Common myeloid progenitor, CD34-positive (primary cell): ENCODE measurements around the gene SUGCT.
"Not testable (repeated sequence)": the region's sequence is repeated elsewhere in the genome, so short reads cannot be mapped to it uniquely, and the experiment has no call there.

Experiments used
- CTCF ChIA-PET: fragments of 350-600 bp; sonication (Branson Sonifier 250); formaldehyde crosslinking; loops from one replicate; lab custom pipeline; 2021; ENCODE audit warnings: antibody characterized with exemption; lab: Charles Lee
- POLR2A ChIA-PET: fragments of 350-600 bp; sonication (Branson Sonifier 250); formaldehyde crosslinking; loops from one replicate; lab custom pipeline; 2021; ENCODE audit warnings: antibody characterized with exemption; lab: Charles Lee
- DNase-seq, 3 donors: peaks; one replicate each; pipeline versions ENCODE4 v3.0.0 to v3.0.0-alpha.2; 2013
- H3K27ac ChIP-seq, 2 experiments: 1 replicate in 1 of 2; 2 replicates in 1 of 2; pipeline ENCODE4 v1.7.0; 2013; ENCODE audit warnings: inconsistent platforms in 2 of 2, low read length in 2 of 2, mild to moderate bottlenecking in 2 of 2, low read depth in 1 of 2, moderate library complexity in 1 of 2; ENCODE audit not compliant: severe bottlenecking in 2 of 2, insufficient read depth in 1 of 2, poor library complexity in 1 of 2
- H3K27me3 ChIP-seq, 5 experiments: replicated peaks in 2 of 5; 1 replicate in 3 of 5; 2 replicates in 2 of 5; pipeline versions ENCODE4 v1.6.1 to v1.7.0; 2013; ENCODE audit warnings: low read length in 4 of 5, mild to moderate bottlenecking in 2 of 5, moderate library complexity in 2 of 5, inconsistent platforms in 1 of 5; ENCODE audit not compliant: insufficient read depth in 5 of 5, control insufficient read depth in 4 of 5
- H3K36me3 ChIP-seq, 4 experiments: 1 replicate in 2 of 4; 2 replicates in 2 of 4; pipeline versions ENCODE4 v1.6.1 to v1.7.0; 2013; ENCODE audit warnings: low read length in 3 of 4, control low read depth in 1 of 4, mild to moderate bottlenecking in 1 of 4; ENCODE audit not compliant: control insufficient read depth in 4 of 4, insufficient read depth in 4 of 4
- H3K4me1 ChIP-seq, 4 experiments: 1 replicate in 3 of 4; 2 replicates in 1 of 4; pipeline versions ENCODE4 v1.6.1 to v1.7.1; 2013; ENCODE audit warnings: low read length in 3 of 4, mild to moderate bottlenecking in 3 of 4, control low read depth in 1 of 4, inconsistent platforms in 1 of 4, moderate library complexity in 1 of 4; ENCODE audit not compliant: control insufficient read depth in 4 of 4, insufficient read depth in 4 of 4; ENCODE audit errors: control extremely low read depth in 1 of 4
- H3K4me3 ChIP-seq, 7 experiments: 1 replicate in 4 of 7; 2 replicates in 3 of 7; pipeline versions ENCODE4 v1.5.1 to v1.7.0; 2013; ENCODE audit warnings: mild to moderate bottlenecking in 7 of 7, low read length in 6 of 7, moderate library complexity in 6 of 7, inconsistent platforms in 2 of 7, low read depth in 2 of 7, control low read depth in 1 of 7; ENCODE audit not compliant: insufficient read depth in 4 of 7, control insufficient read depth in 1 of 7; ENCODE audit errors: extremely low read depth in 1 of 7
- H3K9me3 ChIP-seq, 5 experiments: 1 replicate in 4 of 5; 2 replicates in 1 of 5; pipeline versions ENCODE4 v1.6.1 to v1.7.1; 2013; ENCODE audit warnings: low read length in 4 of 5, mild to moderate bottlenecking in 2 of 5, inconsistent platforms in 1 of 5, low read depth in 1 of 5, moderate library complexity in 1 of 5; ENCODE audit not compliant: control insufficient read depth in 4 of 5, insufficient read depth in 2 of 5; ENCODE audit errors: control extremely low read depth in 1 of 5
- whole genome bisulfite sequencing: methylation state at CpG from one replicate; pipeline ENCODE4 v1.1.5; 2013; ENCODE audit not compliant: insufficient coverage; 5-methylcytosine and 5-hydroxymethylcytosine counted together

The SUGCT gene

GRCh38 chr7:40237731-40238130 is 102.9 kb downstream of the SUGCT start:
- Histone ChIP-seq H3K4me1 (peaks cover 0 to 6% (median 2%) of the 10 kb centered on the region in 4 experiments), H3K36me3 (no peaks in the 10 kb centered on the region), H3K27ac (no peak overlapping the region), H3K27me3 (no peaks in the 10 kb centered on the region), H3K9me3 (no peaks in the 10 kb centered on the region), H3K4me3 (no peak overlapping the region)
- ChIA-PET POLR2A (no interaction called here), CTCF (no interaction called here)
- DNase-seq, result no peak
- WGBS, result no CpG with 5 or more reads among the region's 1 CpG

GRCh38 chr7:40239755-40240303 is 105.0 kb downstream of the SUGCT start:
- Histone ChIP-seq H3K36me3 (no peaks in the 10 kb centered on the region), H3K9me3 (no peaks in the 10 kb centered on the region), H3K4me1 (no peaks in the 10 kb centered on the region), H3K4me3 (no peak overlapping the region), H3K27ac (no peak overlapping the region), H3K27me3 (no peaks in the 10 kb centered on the region)
- 100% methylated on average over 1 of the region's 7 CpGs for WGBS
- ChIA-PET POLR2A (no interaction called here), CTCF (interaction anchor here (1.0 kb wide), 1 partner anchor 1145 kb away, joined by 3 read pairs; no protein-coding TSS in a partner anchor)
- no peak for DNase-seq

GRCh38 chr7:40243076-40243475 is 108.3 kb downstream of the SUGCT start:
- ChIA-PET POLR2A (no interaction called here), CTCF (no interaction called here)
- no peaks in the 10 kb centered on the region for H3K36me3 ChIP-seq
- H3K27ac ChIP-seq, result no peak overlapping the region
- H3K27me3 ChIP-seq, result no peaks in the 10 kb centered on the region
- H3K4me1 ChIP-seq, result no peaks in the 10 kb centered on the region
- no peak overlapping the region for H3K4me3 ChIP-seq
- H3K9me3 ChIP-seq, result no peaks in the 10 kb centered on the region
- no peak for DNase-seq
- no CpG with 5 or more reads among the region's 1 CpG for WGBS

- Histone ChIP-seq H3K4me1 (no peaks in the 10 kb centered on the region), H3K9me3 (no peaks in the 10 kb centered on the region), H3K27me3 (no peaks in the 10 kb centered on the region), H3K4me3 (no peak overlapping the region), H3K27ac (no peak overlapping the region), H3K36me3 (no peaks in the 10 kb centered on the region)
- no peak for DNase-seq
- CTCF ChIA-PET, result no interaction called here
- WGBS, result 98% methylated on average over 3 of the region's 4 CpGs
- POLR2A ChIA-PET, result no interaction called here
Observed at GRCh38 chr7:40244226-40244625, 109.4 kb downstream of the SUGCT start.

- ChIA-PET CTCF (no interaction called here), POLR2A (no interaction called here)
- DNase-seq, result no peak
- Histone ChIP-seq H3K27me3 (no peaks in the 10 kb centered on the region), H3K4me3 (no peak overlapping the region), H3K9me3 (no peaks in the 10 kb centered on the region), H3K36me3 (no peaks in the 10 kb centered on the region), H3K27ac (no peak overlapping the region), H3K4me1 (no peaks in the 10 kb centered on the region)
- no CpG with 5 or more reads among the region's 8 CpGs for WGBS
Observed at GRCh38 chr7:40248681-40249080, 113.9 kb downstream of the SUGCT start.

- H3K4me1 ChIP-seq, H3K27me3 ChIP-seq, H3K27ac ChIP-seq, H3K9me3 ChIP-seq, DNase-seq, H3K36me3 ChIP-seq, POLR2A ChIA-PET, H3K4me3 ChIP-seq: not testable (repeated sequence)
- WGBS, result 94% methylated on average over 8 of the region's 11 CpGs
- CTCF ChIA-PET, result interaction anchor here (0.8 to 2.2 kb wide), 2 partner anchors 19 to 21 kb away, joined by 3 to 9 read pairs; no protein-coding TSS in a partner anchor
Observed at GRCh38 chr7:40253444-40253843, 118.6 kb downstream of the SUGCT start.

GRCh38 chr7:40263752-40264390 is 129.1 kb downstream of the SUGCT start:
- 100% methylated on average over 1 of the region's 3 CpGs for WGBS
- Histone ChIP-seq H3K36me3 (no peaks in the 10 kb centered on the region), H3K4me1 (peaks cover 0 to 23% (median 8%) of the 10 kb centered on the region in 4 experiments), H3K9me3 (no peaks in the 10 kb centered on the region), H3K27me3 (no peaks in the 10 kb centered on the region), H3K4me3 (no peak overlapping the region), H3K27ac (no peak overlapping the region)
- ChIA-PET CTCF (no interaction called here), POLR2A (no interaction called here)
- no peak for DNase-seq
